SU-DHL-6 (cell line): ENCODE results near the gene PTPN13.

Source experiments
- CTCF ChIP-seq: fragments of 200-600 bp; sonication (generic); IDR thresholded peaks from one replicate; pipeline ENCODE4 v1.5.1; 2017; ENCODE audit warnings: antibody characterized with exemption, mild to moderate bottlenecking, low read length, moderate library complexity; ENCODE audit not compliant: insufficient read depth, poor library complexity, severe bottlenecking
- EZH2phosphoT487 ChIP-seq: fragments of 200-600 bp; sonication (generic), shearing (Covaris generic); conservative IDR thresholded peaks from 2 replicates; pipeline ENCODE4 v1.6.1; 2018; ENCODE audit warnings: mild to moderate bottlenecking, antibody characterized with exemption, low read length, moderate library complexity, mixed read lengths

GRCh38 chr4:86749121-86749520 lies 155.0 kb downstream of the PTPN13 start:
- TF ChIP-seq CTCF (no peak), EZH2phosphoT487 (no peak)
